Memory B cell (primary cell): Measurements from ENCODE around the gene CYP24A1.
A peak's percentile ranks its signal among the peaks of the same experiment; 100 is the strongest.

Experiments
- ATAC-seq: fragments of 150-1000 bp; cut with Tn5 transposase; 2 replicates; pipeline ENCODE4 v1.10.0; 2021; ENCODE audit warnings: low read depth, mild to moderate bottlenecking, moderate library complexity
- DNase-seq, 2 donors: peaks; one replicate each; pipeline ENCODE4 v3.0.0; 2022; ENCODE audit warnings: low spot score in 2 of 2
- H3K27ac Mint-ChIP-seq: one replicate; pipeline ENCODE4 v1.8.0; 2022; ENCODE audit warnings: mild to moderate bottlenecking, moderate library complexity, mixed read lengths
- H3K27me3 Mint-ChIP-seq: one replicate; pipeline ENCODE4 v1.8.0; 2022; ENCODE audit warnings: mixed read lengths
- H3K36me3 Mint-ChIP-seq: one replicate; pipeline ENCODE4 v1.8.0; 2022; ENCODE audit warnings: mild to moderate bottlenecking, mixed read lengths
- H3K4me1 Mint-ChIP-seq: one replicate; pipeline ENCODE4 v1.8.0; 2022; ENCODE audit warnings: mixed read lengths
- H3K4me3 Mint-ChIP-seq: one replicate; pipeline ENCODE4 v1.8.0; 2022; ENCODE audit warnings: mild to moderate bottlenecking, moderate library complexity, mixed read lengths
- H3K9me3 Mint-ChIP-seq: one replicate; pipeline ENCODE4 v1.8.0; 2022; ENCODE audit warnings: mixed read lengths

Gene CYP24A1

GRCh38 chr20:54173653-54174456 is at the start of gene CYP24A1:
CYP24A1 (minus strand) TSS chr20:54173986; CDS start chr20:54173579, 407 bp downstream.
- H3K9me3 Mint-ChIP-seq: no peaks in the 10 kb centered on the region
- H3K4me1 Mint-ChIP-seq: peaks cover 7% of the 10 kb centered on the region
- no peak within 1 kb of the TSS for H3K27ac Mint-ChIP-seq
- ATAC-seq: no peak
- peaks cover 39% of the 10 kb centered on the region for H3K27me3 Mint-ChIP-seq
- no peak for DNase-seq
- no peaks in the 10 kb centered on the region for H3K36me3 Mint-ChIP-seq
- peak within 1 kb of the TSS; percentile 67 for H3K4me3 Mint-ChIP-seq

- no peak overlapping the region for H3K27ac Mint-ChIP-seq
- H3K27me3 Mint-ChIP-seq: no peaks in the 10 kb centered on the region
- H3K36me3 Mint-ChIP-seq: peaks cover 3% of the 10 kb centered on the region
- no peak for DNase-seq
- peaks cover 10% of the 10 kb centered on the region for H3K4me1 Mint-ChIP-seq
- peaks cover 8% of the 10 kb centered on the region for H3K9me3 Mint-ChIP-seq
- no peak overlapping the region for H3K4me3 Mint-ChIP-seq
- no peak for ATAC-seq
Observed at GRCh38 chr20:54223285-54223684, 49.5 kb upstream of the CYP24A1 start.

- Mint-ChIP-seq H3K27me3 (no peaks in the 10 kb centered on the region), H3K4me3 (no peak overlapping the region), H3K9me3 (peaks cover 2% of the 10 kb centered on the region), H3K27ac (no peak overlapping the region), H3K4me1 (peaks cover 3% of the 10 kb centered on the region), H3K36me3 (peaks cover 6% of the 10 kb centered on the region)
- ATAC-seq (no peak), DNase-seq (no peak)
Observed at GRCh38 chr20:54221996-54222890, 48.5 kb upstream of the CYP24A1 start.

GRCh38 chr20:54221353-54221752 is 47.6 kb upstream of the CYP24A1 start:
- H3K36me3 Mint-ChIP-seq: peaks cover 11% of the 10 kb centered on the region
- DNase-seq: no peak
- no peaks in the 10 kb centered on the region for H3K27me3 Mint-ChIP-seq
- H3K9me3 Mint-ChIP-seq: no peaks in the 10 kb centered on the region
- peak; percentile 35 for ATAC-seq
- H3K27ac Mint-ChIP-seq: peak overlapping the region; percentile 70
- H3K4me3 Mint-ChIP-seq: no peak overlapping the region
- no peaks in the 10 kb centered on the region for H3K4me1 Mint-ChIP-seq

GRCh38 chr20:54220722-54221121 is 46.9 kb upstream of the CYP24A1 start:
- peak overlapping the region; percentile 70 for H3K27ac Mint-ChIP-seq
- peaks cover 13% of the 10 kb centered on the region for H3K36me3 Mint-ChIP-seq
- no peaks in the 10 kb centered on the region for H3K27me3 Mint-ChIP-seq
- DNase-seq: no peak
- no peaks in the 10 kb centered on the region for H3K9me3 Mint-ChIP-seq
- ATAC-seq: no peak
- no peak overlapping the region for H3K4me3 Mint-ChIP-seq
- H3K4me1 Mint-ChIP-seq: no peaks in the 10 kb centered on the region

- Mint-ChIP-seq H3K4me1 (no peaks in the 10 kb centered on the region), H3K9me3 (no peaks in the 10 kb centered on the region), H3K4me3 (no peak overlapping the region), H3K27me3 (no peaks in the 10 kb centered on the region), H3K36me3 (peaks cover 13% of the 10 kb centered on the region), H3K27ac (no peak overlapping the region)
- ATAC-seq (no peak), DNase-seq (no peak)
Observed at GRCh38 chr20:54219751-54220426, 46.1 kb upstream of the CYP24A1 start.

- H3K27ac Mint-ChIP-seq: no peak overlapping the region
- no peaks in the 10 kb centered on the region for H3K27me3 Mint-ChIP-seq
- no peak for ATAC-seq
- no peak overlapping the region for H3K4me3 Mint-ChIP-seq
- no peak for DNase-seq
- no peaks in the 10 kb centered on the region for H3K4me1 Mint-ChIP-seq
- H3K36me3 Mint-ChIP-seq: peaks cover 13% of the 10 kb centered on the region
- no peaks in the 10 kb centered on the region for H3K9me3 Mint-ChIP-seq
Observed at GRCh38 chr20:54218470-54218869, 44.7 kb upstream of the CYP24A1 start.

- Mint-ChIP-seq H3K9me3 (no peaks in the 10 kb centered on the region), H3K4me3 (no peak overlapping the region), H3K27me3 (no peaks in the 10 kb centered on the region), H3K4me1 (peaks cover 2% of the 10 kb centered on the region), H3K36me3 (peaks cover 13% of the 10 kb centered on the region), H3K27ac (no peak overlapping the region)
- no peak for ATAC-seq
- no peak for DNase-seq
Observed at GRCh38 chr20:54217762-54218161, 44.0 kb upstream of the CYP24A1 start.

GRCh38 chr20:54215157-54215789 is 41.5 kb upstream of the CYP24A1 start:
- ATAC-seq (no peak), DNase-seq (no peak)
- H3K4me3 Mint-ChIP-seq: no peak overlapping the region
- no peaks in the 10 kb centered on the region for H3K27me3 Mint-ChIP-seq
- peaks cover 10% of the 10 kb centered on the region for H3K36me3 Mint-ChIP-seq
- peaks cover 8% of the 10 kb centered on the region for H3K4me1 Mint-ChIP-seq
- no peak overlapping the region for H3K27ac Mint-ChIP-seq
- H3K9me3 Mint-ChIP-seq: no peaks in the 10 kb centered on the region

GRCh38 chr20:54214566-54214965 is 40.8 kb upstream of the CYP24A1 start:
- Mint-ChIP-seq H3K4me1 (peaks cover 12% of the 10 kb centered on the region), H3K4me3 (no peak overlapping the region), H3K27me3 (no peaks in the 10 kb centered on the region), H3K36me3 (peaks cover 10% of the 10 kb centered on the region), H3K27ac (no peak overlapping the region), H3K9me3 (no peaks in the 10 kb centered on the region)
- ATAC-seq (no peak), DNase-seq (no peak)

- H3K4me3 Mint-ChIP-seq: no peak overlapping the region
- ATAC-seq (no peak), DNase-seq (no peak)
- peaks cover 10% of the 10 kb centered on the region for H3K36me3 Mint-ChIP-seq
- no peaks in the 10 kb centered on the region for H3K9me3 Mint-ChIP-seq
- H3K4me1 Mint-ChIP-seq: peaks cover 19% of the 10 kb centered on the region
- H3K27me3 Mint-ChIP-seq: no peaks in the 10 kb centered on the region
- H3K27ac Mint-ChIP-seq: no peak overlapping the region
Observed at GRCh38 chr20:54212871-54213270, 39.1 kb upstream of the CYP24A1 start.

- H3K36me3 Mint-ChIP-seq: peaks cover 7% of the 10 kb centered on the region
- H3K4me3 Mint-ChIP-seq: no peak overlapping the region
- DNase-seq: no peak
- no peaks in the 10 kb centered on the region for H3K27me3 Mint-ChIP-seq
- ATAC-seq: no peak
- no peak overlapping the region for H3K27ac Mint-ChIP-seq
- H3K4me1 Mint-ChIP-seq: peaks cover 19% of the 10 kb centered on the region
- H3K9me3 Mint-ChIP-seq: no peaks in the 10 kb centered on the region
Observed at GRCh38 chr20:54212226-54212625, 38.4 kb upstream of the CYP24A1 start.

- peak overlapping the region; percentile 78 for H3K27ac Mint-ChIP-seq
- H3K9me3 Mint-ChIP-seq: no peaks in the 10 kb centered on the region
- peaks cover 25% of the 10 kb centered on the region for H3K4me1 Mint-ChIP-seq
- H3K36me3 Mint-ChIP-seq: no peaks in the 10 kb centered on the region
- DNase-seq: no peak
- peak overlapping the region; percentile 85 for H3K4me3 Mint-ChIP-seq
- no peaks in the 10 kb centered on the region for H3K27me3 Mint-ChIP-seq
- no peak for ATAC-seq
Observed at GRCh38 chr20:54209216-54209813, 35.5 kb upstream of the CYP24A1 start.
